IPS-NIHi11 (cell line): ENCODE data around the gene SLC25A30.
A peak's percentile ranks its signal among the peaks of the same experiment; 100 is the strongest.

Experiments used
- DNase-seq: peaks from one replicate; pipeline ENCODE4 v3.0.0; 2012; ENCODE audit warnings: mixed read lengths, low spot score

Gene SLC25A30, protein sequence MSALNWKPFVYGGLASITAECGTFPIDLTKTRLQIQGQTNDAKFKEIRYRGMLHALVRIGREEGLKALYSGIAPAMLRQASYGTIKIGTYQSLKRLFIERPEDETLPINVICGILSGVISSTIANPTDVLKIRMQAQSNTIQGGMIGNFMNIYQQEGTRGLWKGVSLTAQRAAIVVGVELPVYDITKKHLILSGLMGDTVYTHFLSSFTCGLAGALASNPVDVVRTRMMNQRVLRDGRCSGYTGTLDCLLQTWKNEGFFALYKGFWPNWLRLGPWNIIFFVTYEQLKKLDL

DNA sequence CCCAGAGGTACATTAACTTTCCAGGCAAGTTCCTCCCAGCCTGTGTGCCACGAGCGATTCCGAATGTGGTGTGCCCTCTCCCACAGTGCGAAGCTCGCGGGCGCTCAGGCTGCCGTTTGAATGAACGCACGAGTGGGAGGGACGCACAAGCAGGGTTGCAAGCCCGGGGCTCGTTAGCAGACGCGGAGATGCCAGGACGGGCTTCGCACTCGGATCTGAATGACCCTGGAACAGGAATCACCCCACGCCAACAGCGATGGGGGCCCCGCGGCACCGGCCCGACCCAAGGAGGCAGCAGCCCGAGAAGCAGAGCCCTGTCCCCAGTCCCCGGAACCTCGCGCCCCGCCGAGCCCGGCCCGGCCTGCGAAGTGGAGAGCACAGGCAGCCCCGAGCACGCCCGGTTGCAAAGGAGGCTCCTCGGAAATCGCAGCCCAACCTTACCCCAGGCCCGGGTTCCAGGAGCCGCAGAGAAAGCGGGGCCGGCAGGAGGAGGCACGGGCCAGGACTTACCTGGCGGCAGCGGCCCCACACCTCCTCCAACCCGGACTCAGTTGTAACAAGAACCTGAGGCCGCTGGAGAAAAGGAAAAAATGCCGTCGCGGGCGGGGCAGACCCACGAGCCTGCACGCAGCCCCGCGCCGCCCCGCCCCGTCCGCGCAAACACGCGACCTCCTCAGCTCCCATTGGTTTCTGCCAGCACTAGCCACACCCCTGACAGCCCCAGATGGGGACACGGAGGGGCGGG lies at the start of gene SLC25A30:
SLC25A30 (minus strand) TSS at position 584 of the 745 bp plus-strand sequence. CDS start 6,948 bp downstream, outside the sequence.
- peak; percentile 92 for DNase-seq

DNA sequence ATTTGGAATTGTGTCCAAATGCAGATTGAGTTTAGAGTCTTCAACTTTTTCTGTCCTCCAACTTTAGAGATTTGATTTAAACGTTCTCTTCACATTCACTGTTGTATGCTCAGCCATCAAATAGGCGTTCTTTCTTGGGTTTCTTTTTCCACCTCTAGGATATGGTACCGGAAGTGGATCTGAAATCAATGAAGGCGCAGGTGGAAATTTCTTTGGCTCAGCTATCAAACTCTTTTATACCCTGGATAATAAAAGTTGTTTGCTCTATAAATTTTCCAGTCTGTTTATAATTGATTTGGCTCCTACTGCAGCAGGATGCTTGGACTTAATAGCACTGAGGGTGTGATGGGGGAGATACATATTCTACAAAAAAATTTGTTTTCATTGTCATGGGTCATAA lies 48.2 kb upstream of the SLC25A30 start:
- DNase-seq: no peak

DNA sequence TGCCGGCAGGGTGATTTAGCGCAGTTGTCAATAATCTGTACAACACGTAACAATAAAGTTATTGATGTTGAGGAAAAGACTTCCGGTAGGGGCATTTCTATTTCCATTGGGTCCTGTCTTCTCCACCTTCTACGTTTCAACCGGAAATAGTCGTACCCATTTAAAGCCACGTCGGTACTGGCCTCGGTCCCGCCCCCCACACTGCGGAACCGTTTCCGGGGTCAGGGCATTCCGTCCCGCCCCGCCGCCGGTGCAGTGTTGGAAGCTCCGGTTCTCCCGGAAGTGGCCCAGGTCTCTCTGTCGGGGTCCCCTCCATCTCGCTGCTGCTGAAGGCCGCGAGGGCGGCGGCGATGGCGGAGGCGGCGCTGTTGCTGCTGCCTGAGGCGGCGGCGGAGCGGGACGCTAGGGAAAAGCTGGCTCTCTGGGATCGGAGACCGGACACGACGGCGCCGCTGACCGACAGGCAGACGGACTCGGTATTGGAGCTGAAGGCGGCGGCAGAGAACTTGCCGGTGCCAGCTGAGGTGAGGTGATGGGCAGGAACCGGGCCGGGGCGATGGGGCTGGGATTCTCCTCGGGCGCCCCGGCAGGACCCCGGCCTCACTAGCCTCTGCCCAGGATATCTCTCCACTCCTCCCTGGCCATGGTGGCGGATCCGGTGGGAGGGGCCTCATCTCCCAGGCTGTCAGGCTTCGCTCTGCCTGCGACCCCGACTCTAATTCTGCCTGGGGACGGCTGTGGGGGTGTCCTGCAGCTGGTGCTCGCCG lies 46.7 kb upstream of the SLC25A30 start, which contains the start of gene COG3:
COG3 (plus strand) TSS at position 253 of the 767 bp plus-strand sequence; CDS start at position 351, 98 bp downstream.
- DNase-seq: peak; percentile 99

DNA sequence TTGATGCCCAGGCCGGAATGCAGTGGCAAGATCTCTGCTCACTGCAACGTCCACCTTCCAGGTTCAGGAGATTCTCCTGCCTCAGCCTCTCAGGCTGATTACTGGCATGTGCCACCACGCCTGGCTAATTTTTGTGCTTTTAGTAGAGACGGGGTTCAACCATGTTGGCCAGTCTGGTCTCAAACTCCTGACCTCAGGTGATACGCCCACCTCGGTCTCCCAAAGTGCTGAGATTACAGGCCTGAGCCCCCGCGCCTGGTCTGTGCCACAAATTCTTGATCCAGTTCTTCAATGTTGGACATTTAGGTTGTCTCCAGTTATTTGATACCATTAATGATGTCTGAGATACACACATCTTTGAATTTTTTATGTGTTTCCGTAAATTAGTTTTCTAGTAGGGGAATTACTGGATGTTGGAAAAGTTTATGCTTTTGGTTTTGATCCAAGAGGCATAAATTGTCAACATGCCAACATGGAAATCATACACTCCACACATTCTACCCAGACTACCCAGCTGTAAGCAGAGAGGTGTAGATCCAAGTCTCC lies 46.0 kb upstream of the SLC25A30 start:
- no peak for DNase-seq

DNA sequence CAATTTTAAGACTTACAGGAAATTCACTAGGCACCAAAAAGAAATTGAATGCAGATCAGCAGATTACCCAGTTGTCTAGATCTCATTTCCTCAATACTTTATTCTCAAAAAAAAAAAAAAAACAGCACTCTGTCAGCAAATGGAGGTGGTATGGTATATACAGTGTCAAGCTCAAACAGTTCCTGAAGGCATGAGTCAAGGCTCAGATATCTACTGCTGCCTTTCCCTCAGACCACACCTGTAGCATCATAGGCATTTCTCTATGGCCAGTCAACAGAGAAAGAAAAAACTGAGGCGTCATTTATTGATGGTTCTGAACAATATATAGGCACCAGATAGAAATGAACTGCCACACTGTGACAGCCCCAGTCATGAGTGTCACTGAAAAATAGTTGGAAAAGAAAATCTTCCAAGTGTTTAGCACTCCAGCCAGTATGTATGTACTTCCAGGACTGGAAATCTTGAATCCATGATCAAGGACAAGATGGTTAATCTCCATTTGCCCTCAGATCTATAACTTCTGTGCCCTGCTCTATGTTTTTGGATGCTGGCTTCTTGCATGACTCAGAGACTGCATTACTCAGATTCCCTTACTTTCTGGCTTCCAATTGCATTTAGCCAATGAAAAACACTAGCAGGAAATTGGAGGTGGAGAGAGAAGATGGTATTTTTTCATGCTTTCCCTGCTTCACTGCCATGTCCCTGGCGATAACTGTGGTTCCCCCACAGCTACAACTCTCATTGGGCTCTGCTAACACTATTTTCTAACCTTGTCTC lies 38.2 kb upstream of the SLC25A30 start:
- no peak for DNase-seq

DNA sequence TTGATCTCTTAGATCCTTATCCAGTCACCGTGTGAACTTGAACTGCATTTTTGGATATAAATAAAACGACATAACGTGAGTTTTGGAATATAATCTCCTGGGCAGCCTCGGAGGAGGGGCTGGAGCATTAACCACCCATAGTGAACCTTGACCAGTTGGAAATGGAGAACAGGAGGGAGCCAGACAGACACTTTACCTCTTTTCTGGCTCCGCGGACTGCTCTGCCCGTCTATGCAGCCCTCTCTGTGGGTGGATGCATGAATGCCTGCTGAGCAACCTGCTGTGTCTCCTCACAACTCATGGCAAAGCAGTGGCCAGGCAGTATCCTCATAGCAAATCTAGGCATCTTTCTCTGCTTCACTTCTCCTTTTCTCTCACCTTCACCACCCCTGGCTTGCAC lies 36.0 kb upstream of the SLC25A30 start:
- DNase-seq: no peak

DNA sequence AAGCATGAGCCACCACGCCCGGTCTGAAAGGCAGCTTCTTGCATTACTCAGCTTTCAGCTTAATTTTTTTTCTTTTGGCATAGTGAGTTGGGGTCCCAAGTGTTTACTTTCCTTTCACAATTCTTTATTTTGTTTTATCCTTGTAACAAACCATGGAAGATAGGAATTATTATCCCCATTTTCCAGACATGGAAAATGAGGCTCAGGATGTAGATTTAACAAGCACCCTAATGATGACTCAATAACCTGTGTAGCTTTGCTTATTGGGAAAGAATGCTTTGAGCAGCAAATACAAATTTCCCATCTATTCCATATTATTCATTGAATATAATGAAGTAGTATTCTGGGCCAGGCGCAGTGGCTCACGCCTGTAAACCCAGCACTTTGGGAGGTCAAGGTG lies 33.1 kb upstream of the SLC25A30 start:
- DNase-seq: no peak

DNA sequence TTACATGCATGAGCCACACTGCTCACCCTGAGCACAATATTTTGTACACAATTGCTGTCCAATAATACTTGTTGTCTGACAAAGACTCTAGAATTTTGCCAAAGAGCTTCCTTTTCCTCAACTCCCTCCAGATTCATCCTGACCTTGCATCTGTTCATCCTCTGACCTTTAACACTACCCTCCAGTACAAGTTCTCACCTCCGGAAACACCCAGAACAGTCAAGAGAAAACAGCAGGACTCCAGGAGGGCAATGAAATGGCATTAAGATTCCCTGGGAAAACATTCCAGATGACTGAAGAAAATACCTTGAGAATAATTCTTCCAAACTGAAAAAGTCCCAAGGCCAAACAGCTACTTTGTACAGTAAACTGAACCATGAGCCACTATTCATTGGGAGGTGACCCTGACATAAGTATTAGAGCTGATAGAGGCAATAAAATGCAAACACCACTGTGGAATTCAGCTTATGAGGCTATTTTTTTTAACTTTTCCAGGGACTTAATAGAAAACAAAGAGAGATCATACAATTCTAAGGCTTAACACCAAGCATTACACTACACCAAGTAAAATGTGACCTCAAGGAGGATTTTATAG lies 30.9 kb upstream of the SLC25A30 start:
- no peak for DNase-seq

DNA sequence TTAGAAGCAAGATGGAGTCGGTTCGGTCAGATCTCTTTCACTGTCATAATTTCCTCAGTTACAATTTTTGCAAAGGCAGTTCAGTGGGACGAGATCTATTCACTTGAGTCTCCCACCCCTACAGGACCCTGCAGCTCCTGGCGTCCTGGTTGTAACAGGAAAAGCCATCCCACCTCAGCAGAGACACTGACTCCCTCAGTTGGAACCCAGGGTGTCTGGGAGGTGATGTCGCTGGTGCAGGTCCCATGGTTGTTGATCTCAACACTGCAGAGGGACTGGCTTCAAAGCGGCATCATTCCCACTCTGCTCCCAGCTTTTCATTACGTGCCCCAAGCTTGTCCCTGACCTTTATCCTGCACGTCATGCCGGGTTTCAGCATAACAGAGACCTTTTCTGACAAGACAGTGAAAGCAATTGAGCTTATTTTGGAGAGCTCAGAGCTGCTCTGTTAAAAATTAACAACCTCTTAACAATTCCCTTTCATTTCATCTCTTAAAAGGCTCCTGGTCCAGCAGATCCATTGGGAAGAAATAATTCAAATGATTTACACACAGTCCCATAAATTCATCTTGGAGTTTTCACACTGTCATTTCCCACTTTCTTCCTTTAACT lies 29.0 kb upstream of the SLC25A30 start:
- no peak for DNase-seq

DNA sequence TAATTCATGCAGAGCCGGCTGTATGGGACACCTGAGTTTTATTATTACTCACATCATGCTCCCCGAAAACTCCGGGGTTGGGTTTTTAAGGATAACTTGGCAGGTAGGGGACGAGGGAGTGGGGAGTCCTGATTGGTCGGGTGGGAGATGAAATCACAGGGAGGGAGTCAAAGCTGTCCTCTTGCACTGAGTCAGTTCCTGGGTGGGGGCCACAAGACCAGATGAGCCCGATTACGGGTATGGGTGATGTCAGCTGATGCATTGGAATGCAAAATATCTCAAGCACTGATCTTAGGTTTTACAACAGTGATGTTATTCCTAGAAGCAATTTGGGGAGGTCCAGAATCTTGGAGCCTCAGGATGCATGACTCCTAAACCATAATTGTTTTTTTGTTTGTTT lies 28.0 kb upstream of the SLC25A30 start:
- DNase-seq: no peak

DNA sequence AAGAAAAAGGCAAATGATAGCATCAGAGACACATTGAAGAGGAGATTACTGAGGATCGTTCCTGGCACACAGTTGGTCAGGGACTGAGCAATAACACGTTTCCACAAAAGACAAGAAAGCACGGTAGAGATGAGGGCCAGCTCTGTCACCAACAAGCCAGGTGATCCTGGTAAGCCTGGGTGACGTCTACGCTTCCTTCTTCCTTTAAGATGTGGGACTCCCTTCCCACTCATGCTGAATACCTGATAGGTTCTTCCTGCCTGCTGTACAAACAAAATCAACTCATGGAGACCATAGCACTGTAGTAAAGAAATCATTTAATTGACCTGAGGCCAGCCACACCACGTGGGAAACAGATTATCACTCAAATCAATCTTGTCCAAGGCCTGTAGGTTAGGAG lies 26.9 kb upstream of the SLC25A30 start:
- DNase-seq: no peak

DNA sequence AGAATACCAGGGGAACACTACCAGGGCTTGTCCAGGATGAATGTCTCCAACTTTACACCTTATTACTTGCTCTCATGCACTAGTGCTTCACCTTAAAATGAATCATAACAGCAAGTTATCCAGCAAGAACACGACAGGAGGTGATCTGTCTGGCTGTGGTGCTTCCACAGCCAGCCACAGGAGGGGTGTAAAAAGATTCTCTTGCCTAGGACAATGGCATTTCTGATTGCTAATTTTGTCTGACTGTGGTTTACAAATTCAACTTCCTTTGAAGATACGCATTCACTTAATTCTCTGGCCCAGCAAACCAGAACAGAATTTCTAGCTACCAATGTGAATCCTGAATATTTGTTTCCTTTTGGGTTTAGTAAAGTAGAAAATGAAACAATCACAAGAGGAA lies 23.5 kb upstream of the SLC25A30 start:
- no peak for DNase-seq

DNA sequence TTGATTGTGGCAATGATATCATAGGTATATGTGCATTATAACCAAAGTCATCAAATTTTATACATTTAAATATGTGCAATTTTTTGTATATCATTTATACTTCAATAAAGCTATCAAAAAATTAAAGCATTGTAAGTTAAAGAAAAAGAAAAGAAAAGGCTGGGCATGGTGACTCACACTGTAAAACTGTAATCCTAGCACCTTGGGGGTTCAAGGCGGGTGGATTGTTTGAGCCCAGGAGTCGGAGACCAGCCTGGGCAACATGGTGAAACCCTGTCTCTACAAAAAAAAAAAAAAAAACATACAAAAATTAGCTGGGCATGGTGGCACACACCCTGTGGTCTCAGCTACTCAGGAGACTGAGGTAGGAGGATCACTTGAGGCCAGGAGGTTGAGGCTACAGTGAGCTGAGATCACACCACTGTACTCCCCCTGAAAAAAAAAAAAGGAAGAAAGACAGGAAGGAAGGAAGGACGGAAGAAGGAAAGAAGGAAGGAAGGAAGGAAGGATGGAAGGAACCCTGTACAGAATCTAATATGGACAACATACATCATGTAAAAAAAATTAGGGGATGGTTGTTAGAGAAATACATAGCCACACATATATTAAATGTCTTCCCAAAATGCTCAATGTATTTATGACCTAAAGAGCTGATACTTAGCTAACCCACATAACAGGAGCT lies 21.7 kb upstream of the SLC25A30 start:
- no peak for DNase-seq

DNA sequence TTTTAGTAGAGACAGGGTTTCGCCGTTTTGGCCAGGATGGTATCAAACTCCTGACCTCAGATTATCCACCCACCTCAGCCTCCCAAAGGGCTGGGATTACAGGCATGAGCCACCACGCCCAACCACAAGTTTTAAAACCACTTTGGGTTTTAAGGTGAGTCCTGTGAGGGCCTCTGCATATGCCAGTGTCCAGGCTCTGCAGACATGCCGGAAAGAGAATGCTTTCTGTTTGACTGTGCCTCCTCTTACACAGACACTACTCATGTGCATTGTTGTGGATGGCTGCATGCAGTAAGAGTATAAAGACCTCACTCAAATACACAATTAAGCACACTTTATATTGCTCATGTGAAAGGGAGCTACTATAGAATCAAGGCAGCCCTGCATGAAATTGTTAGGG lies 20.8 kb upstream of the SLC25A30 start:
- DNase-seq: no peak

DNA sequence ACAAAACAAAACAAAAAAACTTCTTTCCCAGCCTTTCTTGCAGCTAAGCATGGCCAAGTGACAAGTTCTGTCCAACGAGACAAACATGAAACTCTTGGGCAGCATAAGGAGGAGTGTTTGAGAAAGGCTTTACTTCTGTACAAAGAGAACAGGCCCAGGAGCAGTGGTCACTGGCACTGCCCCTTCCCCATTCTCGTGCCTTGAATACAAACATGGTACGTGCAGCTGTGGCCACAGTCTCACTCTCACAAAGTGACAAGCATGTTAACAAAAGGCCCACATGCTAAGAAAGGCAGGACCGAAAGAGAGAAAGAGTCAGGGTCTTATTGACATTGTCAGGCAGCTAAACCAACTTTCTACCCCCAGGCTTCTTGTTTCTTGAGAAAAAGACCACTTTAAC lies 19.8 kb upstream of the SLC25A30 start:
- DNase-seq: no peak

DNA sequence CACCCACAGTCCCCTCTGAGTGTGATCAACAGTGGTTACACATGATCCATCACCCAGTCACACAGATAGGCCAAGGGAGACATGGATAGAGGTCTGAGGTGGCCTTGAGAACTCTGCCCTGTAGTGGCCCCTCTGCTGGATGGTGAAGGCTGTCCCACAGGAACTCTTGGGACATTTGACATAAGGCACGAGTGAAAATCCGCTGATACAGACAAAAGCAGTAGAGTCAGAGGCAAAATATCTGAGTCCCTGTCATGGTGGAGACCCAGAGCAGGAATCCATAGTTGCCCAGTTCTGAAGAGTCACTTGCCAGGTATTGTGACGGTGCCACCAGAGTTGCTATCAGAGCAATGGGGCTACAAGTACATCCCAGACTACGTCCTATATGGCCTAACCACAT lies 18.8 kb upstream of the SLC25A30 start:
- no peak for DNase-seq

DNA sequence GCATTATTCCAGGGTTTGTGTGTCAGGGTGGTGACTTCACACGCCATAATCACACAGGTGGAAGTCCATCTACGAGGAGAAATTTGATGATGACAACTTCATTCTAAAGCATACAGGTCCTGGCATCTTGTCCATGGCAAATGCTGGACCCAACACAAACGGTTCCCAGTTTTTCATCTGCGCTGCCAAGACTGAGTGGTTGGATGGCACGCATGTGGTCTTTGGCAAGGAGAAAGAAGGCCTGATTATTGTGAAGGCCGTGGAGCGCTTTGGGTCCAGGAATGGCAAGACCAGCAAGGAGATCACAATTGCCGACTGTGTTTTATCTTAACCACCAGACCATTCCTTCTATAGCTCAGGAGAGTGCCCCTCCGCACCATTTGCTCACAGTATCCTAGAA lies 18.2 kb upstream of the SLC25A30 start:
- no peak for DNase-seq

DNA sequence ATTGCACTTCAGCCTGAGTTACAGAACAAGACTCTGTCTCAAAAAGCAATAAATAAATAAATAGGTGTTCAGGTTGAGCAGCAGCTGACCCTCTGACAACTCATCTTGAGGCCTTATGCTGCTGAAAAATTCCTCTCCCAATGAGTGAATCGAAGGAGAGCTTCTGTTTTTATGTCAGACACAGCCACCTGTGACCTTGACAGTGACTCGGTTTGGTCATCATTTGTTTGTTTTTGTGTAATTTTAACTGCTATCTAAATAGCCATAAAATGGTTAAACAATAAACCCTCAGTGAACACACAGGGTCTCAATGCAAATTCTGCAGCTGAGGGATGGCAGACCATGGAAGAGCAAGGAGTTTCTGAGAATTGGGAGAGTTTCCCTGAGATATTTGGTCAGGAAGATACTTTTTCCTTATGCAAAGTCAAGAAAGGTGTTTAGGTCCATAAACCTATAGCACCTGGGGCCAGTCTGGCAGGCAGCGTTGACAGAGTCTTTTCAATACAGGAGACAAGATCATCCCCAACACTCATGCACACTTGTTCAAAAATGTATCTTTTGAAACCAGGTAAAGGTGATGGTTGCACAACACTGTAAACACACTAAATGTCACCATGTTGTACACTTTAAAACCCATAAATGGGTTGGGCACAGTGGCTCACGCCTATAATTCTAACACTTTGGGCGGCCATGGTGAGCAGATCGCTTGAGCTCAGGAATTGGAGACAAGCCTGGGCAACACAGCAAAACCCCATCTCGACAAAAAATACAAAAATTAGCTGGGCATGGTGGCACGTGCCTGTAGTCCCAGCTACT lies 16.6 kb upstream of the SLC25A30 start:
- DNase-seq: no peak

DNA sequence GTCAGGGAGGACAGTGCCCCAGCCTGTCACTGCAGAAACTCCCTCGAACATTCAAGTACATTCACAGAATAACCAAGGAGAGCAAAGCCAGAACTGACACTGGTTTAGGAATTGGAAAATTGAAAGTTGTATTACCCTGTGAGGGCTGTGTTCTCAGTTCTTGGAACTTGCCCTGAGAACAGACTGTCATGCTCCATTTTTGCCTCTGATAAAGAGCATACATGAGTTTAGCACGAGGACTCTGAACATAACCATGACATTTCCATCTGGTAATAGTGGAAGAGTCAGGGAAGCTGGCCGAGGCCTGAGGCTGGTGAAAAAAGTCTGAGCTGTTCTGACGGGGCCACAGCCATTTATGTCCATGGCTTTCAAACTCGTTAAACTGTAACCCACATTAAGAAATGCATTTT lies 15.2 kb upstream of the SLC25A30 start:
- no peak for DNase-seq
